ENCODE results near the gene MLLT3. TPM values are rescaled to one million over a fixed set of nuclear protein-coding genes. Genes with fewer than 3 reads are reported as not detected.
A peak's percentile ranks its signal among the peaks of the same experiment; 100 is the strongest.
"Not testable (repeated sequence)": the region's sequence is repeated elsewhere in the genome, so short reads cannot be mapped to it uniquely, and the experiment has no call there.

MLLT3 gene
- total and polyA plus RNA-seq, 2 donors (not counting 1 experiment from before 2014, with no cell fraction given), result 37.3 to 43.8 TPM

GRCh38 chr9:20659474-20659967, 37.2 kb upstream of the MLLT3 start:
- no peaks in the 10 kb centered on the region for H3K36me3 ChIP-seq (ENCODE audit: control insufficient read depth, insufficient read depth, low read length)
- peak overlapping the region in 1 of 4 experiments; percentile 65 for H3K4me3 ChIP-seq (replicated peaks in 1 of 4; ENCODE audit: control extremely low read depth in 1 of 4, insufficient read depth in 1 of 4, low read depth in 3 of 4, low read length in 4 of 4)
- peak overlapping the region; percentile 13 for H3K4me2 ChIP-seq (ENCODE audit: extremely low read depth, insufficient read depth, low read length)
- H4K20me1 ChIP-seq (ENCODE audit: control insufficient read depth, extremely low read depth, insufficient read depth, low read length), result no peaks in the 10 kb centered on the region
- H3K9ac ChIP-seq (ENCODE audit: insufficient read depth, low read length), result no peak overlapping the region
- H3K27ac ChIP-seq (ENCODE audit: insufficient read depth, low read length), result no peak overlapping the region
- no peaks in the 10 kb centered on the region for H3K27me3 ChIP-seq (ENCODE audit: control insufficient read depth, insufficient read depth, low read length)
- H2AFZ ChIP-seq (ENCODE audit: low read length), result no peak overlapping the region
- H3K79me2 ChIP-seq (ENCODE audit: control insufficient read depth, insufficient read depth, low read length), result no peaks in the 10 kb centered on the region
- no peak for TF ChIP-seq EZH2 (IDR thresholded peaks at IDR 0.05; ENCODE audit: low read length, missing control alignments)
- TF ChIP-seq CTCF (conservative IDR thresholded peaks at IDR 0.05 in 1 of 2, IDR thresholded peaks at IDR 0.05 in 1 of 2; ENCODE audit: low read depth in 1 of 2, low read length in 2 of 2), result no peak
- H3K4me1 ChIP-seq (ENCODE audit: control insufficient read depth, extremely low read depth, insufficient read depth, low read length), result no peaks in the 10 kb centered on the region
- no peaks in the 10 kb centered on the region for H3K9me3 ChIP-seq (ENCODE audit: control insufficient read depth, insufficient read depth, low read depth, low read length)
- no peak for DNase-seq (ENCODE audit: low read depth in 2 of 2)

GRCh38 chr9:20658677-20659473, 36.6 kb upstream of the MLLT3 start:
- H3K4me3 ChIP-seq (replicated peaks in 1 of 4; ENCODE audit: control extremely low read depth in 1 of 4, insufficient read depth in 1 of 4, low read depth in 3 of 4, low read length in 4 of 4), result peak overlapping the region; percentile 23 to 65 (median 56)
- no peaks in the 10 kb centered on the region for H3K79me2 ChIP-seq (ENCODE audit: control insufficient read depth, insufficient read depth, low read length)
- peak; percentile 10 to 23 for DNase-seq (ENCODE audit: low read depth in 2 of 2)
- H3K4me1 ChIP-seq (ENCODE audit: control insufficient read depth, extremely low read depth, insufficient read depth, low read length), result no peaks in the 10 kb centered on the region
- H3K36me3 ChIP-seq (ENCODE audit: control insufficient read depth, insufficient read depth, low read length), result no peaks in the 10 kb centered on the region
- H3K9me3 ChIP-seq (ENCODE audit: control insufficient read depth, insufficient read depth, low read depth, low read length), result no peaks in the 10 kb centered on the region
- H3K4me2 ChIP-seq (ENCODE audit: extremely low read depth, insufficient read depth, low read length), result peak overlapping the region; percentile 13
- H4K20me1 ChIP-seq (ENCODE audit: control insufficient read depth, extremely low read depth, insufficient read depth, low read length), result no peaks in the 10 kb centered on the region
- no peak overlapping the region for H3K9ac ChIP-seq (ENCODE audit: insufficient read depth, low read length)
- H3K27ac ChIP-seq (ENCODE audit: insufficient read depth, low read length), result no peak overlapping the region
- no peaks in the 10 kb centered on the region for H3K27me3 ChIP-seq (ENCODE audit: control insufficient read depth, insufficient read depth, low read length)
- H2AFZ ChIP-seq (ENCODE audit: low read length), result peak overlapping the region; percentile 76
- TF ChIP-seq EZH2 (IDR thresholded peaks at IDR 0.05; ENCODE audit: low read length, missing control alignments) (no peak), CTCF (conservative IDR thresholded peaks at IDR 0.05 in 1 of 2, IDR thresholded peaks at IDR 0.05 in 1 of 2; ENCODE audit: low read depth in 1 of 2, low read length in 2 of 2) (no peak)

- H3K27ac ChIP-seq (ENCODE audit: insufficient read depth, low read length); H3K4me1 ChIP-seq (ENCODE audit: control insufficient read depth, extremely low read depth, insufficient read depth, low read length); H3K9me3 ChIP-seq (ENCODE audit: control insufficient read depth, insufficient read depth, low read depth, low read length); DNase-seq (ENCODE audit: low read depth in 2 of 2); H4K20me1 ChIP-seq (ENCODE audit: control insufficient read depth, extremely low read depth, insufficient read depth, low read length); H3K9ac ChIP-seq (ENCODE audit: insufficient read depth, low read length); H3K27me3 ChIP-seq (ENCODE audit: control insufficient read depth, insufficient read depth, low read length); H2AFZ ChIP-seq (ENCODE audit: low read length); H3K79me2 ChIP-seq (ENCODE audit: control insufficient read depth, insufficient read depth, low read length); H3K36me3 ChIP-seq (ENCODE audit: control insufficient read depth, insufficient read depth, low read length); H3K4me2 ChIP-seq (ENCODE audit: extremely low read depth, insufficient read depth, low read length): not testable (repeated sequence)
- H3K4me3 ChIP-seq (replicated peaks in 1 of 4; ENCODE audit: control extremely low read depth in 1 of 4, insufficient read depth in 1 of 4, low read depth in 3 of 4, low read length in 4 of 4), result peak overlapping the region in 2 of 4 experiments; percentile 63 to 65
Observed at GRCh38 chr9:20658246-20658667, 36.0 kb upstream of the MLLT3 start.
